ENCODE measurements around the gene AMPD3.

AMPD3 gene

DNA sequence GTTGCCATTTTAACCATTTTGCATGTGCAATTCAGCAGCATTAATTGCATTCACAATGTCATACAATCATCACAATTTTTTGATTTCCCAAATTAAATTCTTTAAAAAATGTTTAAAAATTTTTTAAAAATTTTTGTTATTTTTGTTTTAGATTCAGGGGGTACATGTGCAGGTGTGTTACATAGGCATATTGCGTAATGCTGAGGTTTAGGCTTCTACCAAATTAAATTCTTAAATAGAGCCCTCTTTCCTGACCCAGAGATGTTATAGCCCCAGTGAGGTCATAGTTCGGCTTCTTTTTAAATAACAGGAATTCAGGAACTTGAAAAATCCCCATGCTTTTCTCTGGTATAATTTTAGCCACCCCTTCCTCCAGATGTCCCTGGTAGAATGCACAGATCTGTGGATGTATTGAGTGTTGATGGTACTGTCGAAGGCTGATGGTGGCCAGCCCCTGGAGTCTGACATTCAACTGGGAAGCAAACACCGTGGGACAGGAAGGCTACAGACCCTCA, 11.3 kb upstream of the AMPD3 start:
- no peak overlapping the region for H3K4me3 ChIP-seq (ENCODE audit: low read depth, low read length)
- no peak for TF ChIP-seq CTCF (IDR thresholded peaks at IDR 0.05; ENCODE audit: low read depth, low read length)

DNA sequence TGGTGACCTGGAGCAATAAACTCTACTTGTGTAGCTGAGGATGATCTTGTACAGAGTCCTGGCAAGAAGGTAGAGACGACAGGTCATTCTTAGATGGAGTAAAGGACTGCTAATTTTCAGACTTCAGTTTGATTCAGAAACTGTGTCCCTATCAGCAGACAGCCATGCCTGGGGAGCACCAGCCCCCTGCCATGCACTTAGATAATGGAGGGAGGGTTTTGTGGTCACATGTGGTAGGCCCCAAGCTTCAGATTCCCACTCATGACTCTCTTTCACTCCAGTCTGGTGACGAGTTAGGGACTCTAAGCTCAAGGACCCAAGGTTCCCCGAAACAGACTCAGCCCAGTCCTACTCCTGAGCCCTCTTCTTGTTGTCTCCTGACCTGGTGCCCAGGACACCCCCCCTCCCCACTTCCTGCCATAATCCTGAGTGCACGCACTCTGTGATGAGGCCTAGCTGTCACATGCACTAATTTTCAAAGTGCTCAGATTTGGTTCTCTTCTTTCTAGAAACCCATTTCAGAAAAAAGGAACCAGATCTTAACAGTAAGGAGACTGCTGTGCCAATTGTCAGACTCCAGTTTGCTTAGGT, 10.2 kb upstream of the AMPD3 start:
- TF ChIP-seq CTCF (IDR thresholded peaks at IDR 0.05; ENCODE audit: low read depth, low read length), result no peak
- H3K4me3 ChIP-seq (ENCODE audit: low read depth, low read length), result no peak overlapping the region

DNA sequence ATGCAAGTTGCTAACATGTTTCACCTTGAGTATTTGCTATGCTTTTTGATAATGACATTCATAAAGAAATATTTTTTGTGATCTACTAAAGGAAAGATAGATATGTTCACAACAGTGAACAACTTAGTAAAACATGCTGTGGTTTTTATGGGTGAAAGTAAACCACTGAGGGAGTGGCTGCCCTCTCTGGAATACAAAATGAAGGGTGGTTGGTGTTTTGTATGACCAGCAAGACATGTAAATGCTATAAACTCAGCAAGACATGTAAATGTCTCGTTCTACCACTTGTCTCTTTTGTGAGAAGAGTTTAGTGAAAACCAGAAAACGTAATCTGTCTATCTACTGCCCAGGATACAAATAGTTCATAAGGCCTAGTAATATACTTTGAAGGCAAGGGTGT, 7.6 kb upstream of the AMPD3 start:
- no peak overlapping the region for H3K4me3 ChIP-seq (ENCODE audit: low read depth, low read length)
- TF ChIP-seq CTCF (IDR thresholded peaks at IDR 0.05; ENCODE audit: low read depth, low read length), result no peak

GRCh38 chr11:10450462-10451425, 4.3 kb upstream of the AMPD3 start:
- TF ChIP-seq CTCF (IDR thresholded peaks at IDR 0.05; ENCODE audit: low read depth, low read length), result no peak
- no peak overlapping the region for H3K4me3 ChIP-seq (ENCODE audit: low read depth, low read length)

- no peak overlapping the region for H3K4me3 ChIP-seq (ENCODE audit: low read depth, low read length)
Observed at GRCh38 chr11:10451426-10452116, 3.5 kb upstream of the AMPD3 start.

GRCh38 chr11:10452211-10452767, 2.8 kb upstream of the AMPD3 start:
- no peak for TF ChIP-seq CTCF (IDR thresholded peaks at IDR 0.05; ENCODE audit: low read depth, low read length)
- H3K4me3 ChIP-seq (ENCODE audit: low read depth, low read length), result no peak overlapping the region

More at GRCh38 chr11:10451426-10452116, 3.5 kb upstream of the AMPD3 start:
- TF ChIP-seq CTCF (IDR thresholded peaks at IDR 0.05; ENCODE audit: low read depth, low read length), result no peak

All from WI38 (cell line).